HG02798 (cell line): ENCODE data around the gene PPP1R12C.

Experiments
- ATAC-seq: cut with Tn5 transposase; IDR thresholded peaks from one replicate; pipeline ENCODE4 v1.9.1; 2021; ENCODE audit warnings: mild to moderate bottlenecking; ENCODE audit not compliant: unreplicated experiment, poor library complexity

PPP1R12C gene

GRCh38 chr19:55092423-55093318 is 24.8 kb downstream of the PPP1R12C start:
- no peak for ATAC-seq

GRCh38 chr19:55091955-55092354 is 25.5 kb downstream of the PPP1R12C start:
- no peak for ATAC-seq

- no peak for ATAC-seq
These were observed 26.1 kb downstream of the PPP1R12C start for GRCh38 chr19:55091126-55091910.

- ATAC-seq, result no peak
These were observed 26.9 kb downstream of the PPP1R12C start for GRCh38 chr19:55090564-55090963.

GRCh38 chr19:55089342-55089944 is 28.0 kb downstream of the PPP1R12C start:
- ATAC-seq, result no peak

- no peak for ATAC-seq
These were observed 28.7 kb downstream of the PPP1R12C start for GRCh38 chr19:55088543-55089341.

- ATAC-seq, result no peak
These were observed 29.4 kb downstream of the PPP1R12C start for GRCh38 chr19:55088021-55088451.

- ATAC-seq, result no peak
These were observed 29.9 kb downstream of the PPP1R12C start for GRCh38 chr19:55087542-55087901.

GRCh38 chr19:55086730-55087541 is 30.5 kb downstream of the PPP1R12C start:
- ATAC-seq, result no peak

- no peak for ATAC-seq
These were observed 31.3 kb downstream of the PPP1R12C start for GRCh38 chr19:55085923-55086715.

GRCh38 chr19:55084416-55084815 is 33.0 kb downstream of the PPP1R12C start:
- no peak for ATAC-seq

GRCh38 chr19:55083004-55083850 is 34.2 kb downstream of the PPP1R12C start:
- no peak for ATAC-seq

GRCh38 chr19:55082020-55082851 is 35.2 kb downstream of the PPP1R12C start:
- no peak for ATAC-seq

- ATAC-seq, result no peak
These were observed 35.7 kb downstream of the PPP1R12C start for GRCh38 chr19:55081770-55082019.

- peak; percentile 70 for ATAC-seq
These were observed 36.3 kb downstream of the PPP1R12C start for GRCh38 chr19:55080968-55081769.
